A673 (cell line): ENCODE data around the gene PPP1R7. TPM values are rescaled to one million over a fixed set of nuclear protein-coding genes. Genes with fewer than 3 reads are reported as not detected.

Experiments used
- BruUV-seq: library from RNA; stranded (reverse); fragments of 400-500 nt; replicated peaks from 2 replicates; lab custom pipeline; 2021; lab: Mats Ljungman, UMichigan
- CTCF ChIA-PET: fragments of 300-600 bp; sonication (Branson Sonifier 250); formaldehyde crosslinking; loops from one replicate; lab custom pipeline; 2022; ENCODE audit warnings: antibody characterized with exemption; lab: Charles Lee
- POLR2A ChIA-PET: fragments of 300-600 bp; sonication (Branson Sonifier 250); formaldehyde crosslinking; loops from one replicate; lab custom pipeline; 2022; ENCODE audit warnings: antibody characterized with exemption; ENCODE audit not compliant: low non-redundant PET; lab: Charles Lee
- DNase-seq: peaks from one replicate; pipeline ENCODE4 v3.0.0-alpha.2; 2015; ENCODE audit warnings: low spot score
- H3K27ac ChIP-seq: fragments of 200-600 bp; sonication (generic); 2 replicates; pipeline ENCODE4 v1.5.1; 2016; ENCODE audit warnings: mixed run types, low read depth, mild to moderate bottlenecking, mixed read lengths, antibody characterized with exemption, low read length; ENCODE audit not compliant: poor library complexity, severe bottlenecking
- H3K27me3 ChIP-seq: fragments of 200-600 bp; sonication (generic); replicated peaks from 2 replicates; pipeline ENCODE4 v1.6.1; 2017; ENCODE audit warnings: mixed run types, low read depth, mild to moderate bottlenecking, mixed read lengths, antibody characterized with exemption, low read length; ENCODE audit not compliant: insufficient read depth, poor library complexity
- H3K36me3 ChIP-seq: fragments of 200-600 bp; sonication (generic); 2 replicates; pipeline ENCODE4 v1.6.1; 2016; ENCODE audit warnings: mixed run types, mild to moderate bottlenecking, mixed read lengths, antibody characterized with exemption, low read length; ENCODE audit not compliant: insufficient read depth, poor library complexity, severe bottlenecking
- H3K4me1 ChIP-seq: fragments of 200-600 bp; sonication (generic); 2 replicates; pipeline ENCODE4 v1.6.1; 2017; ENCODE audit warnings: mixed run types, mild to moderate bottlenecking, mixed read lengths, antibody characterized with exemption, low read length; ENCODE audit not compliant: insufficient read depth, poor library complexity, severe bottlenecking
- H3K4me3 ChIP-seq: fragments of 200-600 bp; sonication (generic); 2 replicates; pipeline ENCODE4 v1.5.1; 2016; ENCODE audit warnings: low read depth, mixed run types, mild to moderate bottlenecking, mixed read lengths, low read length; ENCODE audit not compliant: poor library complexity, severe bottlenecking
- H3K9me3 ChIP-seq: fragments of 200-600 bp; sonication (generic); 2 replicates; pipeline ENCODE4 v1.6.1; 2016; ENCODE audit warnings: mixed run types, low read depth, mild to moderate bottlenecking, mixed read lengths, antibody characterized with exemption, low read length; ENCODE audit not compliant: poor library complexity, severe bottlenecking
- EZH2 ChIP-seq: fragments of 200-600 bp; sonication (generic); IDR thresholded peaks from 2 replicates; pipeline ENCODE4 v1.6.1; 2017; ENCODE audit warnings: borderline replicate concordance, low read depth, mild to moderate bottlenecking, mixed read lengths, antibody characterized with exemption, low read length; ENCODE audit not compliant: poor library complexity, severe bottlenecking
- intact Hi-C: fragments of 100-400 bp; cut with micrococcal nuclease; formaldehyde crosslinking; loops from one replicate; pipeline ENCODE4 v1.10.0; 2022; ENCODE audit not compliant: unreplicated experiment
- total RNA-seq: library from RNA; stranded (reverse); gene quantifications from 2 replicates; pipeline ENCODE4 v1.2.3, GENCODE V29; 2021
- TF ChIP-seq, protein P1 (sequence below): fragments of 300-800, 200-600 bp; sonication (generic); conservative IDR thresholded peaks from 2 replicates; pipeline ENCODE4 v1.5.1; 2017; ENCODE audit warnings: low read depth, mild to moderate bottlenecking, antibody characterized with exemption, low read length, moderate library complexity, mixed read lengths

The PPP1R7 gene
- total RNA-seq, 1 experiment from 2014 or later = 70.7 TPM

DNA sequence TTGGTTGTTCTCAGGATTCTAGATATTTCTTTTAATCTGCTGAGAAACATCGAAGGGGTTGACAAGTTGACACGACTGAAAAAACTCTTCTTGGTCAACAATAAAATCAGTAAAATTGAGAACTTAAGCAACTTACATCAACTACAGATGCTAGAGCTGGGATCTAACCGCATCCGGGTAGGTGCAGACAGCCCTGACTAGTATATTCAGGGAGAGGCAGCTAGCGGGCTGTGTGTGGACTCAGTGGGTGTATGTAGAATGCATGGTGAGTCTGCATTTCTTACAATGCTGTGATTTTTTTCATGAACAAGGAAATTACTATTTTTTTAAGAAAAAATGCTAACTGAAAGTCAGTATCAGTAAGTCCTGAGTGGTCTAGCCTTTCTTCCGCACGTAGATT, 10.1 kb downstream of the PPP1R7 start:
- Histone ChIP-seq H3K36me3 (peaks cover 29% of the 10 kb centered on the region), H3K4me1 (no peaks in the 10 kb centered on the region), H3K4me3 (no peak overlapping the region), H3K27me3 (no peaks in the 10 kb centered on the region), H3K27ac (no peak overlapping the region), H3K9me3 (no peaks in the 10 kb centered on the region)
- BruUV-seq = no TSS peak
- TF ChIP-seq, protein P1, sequence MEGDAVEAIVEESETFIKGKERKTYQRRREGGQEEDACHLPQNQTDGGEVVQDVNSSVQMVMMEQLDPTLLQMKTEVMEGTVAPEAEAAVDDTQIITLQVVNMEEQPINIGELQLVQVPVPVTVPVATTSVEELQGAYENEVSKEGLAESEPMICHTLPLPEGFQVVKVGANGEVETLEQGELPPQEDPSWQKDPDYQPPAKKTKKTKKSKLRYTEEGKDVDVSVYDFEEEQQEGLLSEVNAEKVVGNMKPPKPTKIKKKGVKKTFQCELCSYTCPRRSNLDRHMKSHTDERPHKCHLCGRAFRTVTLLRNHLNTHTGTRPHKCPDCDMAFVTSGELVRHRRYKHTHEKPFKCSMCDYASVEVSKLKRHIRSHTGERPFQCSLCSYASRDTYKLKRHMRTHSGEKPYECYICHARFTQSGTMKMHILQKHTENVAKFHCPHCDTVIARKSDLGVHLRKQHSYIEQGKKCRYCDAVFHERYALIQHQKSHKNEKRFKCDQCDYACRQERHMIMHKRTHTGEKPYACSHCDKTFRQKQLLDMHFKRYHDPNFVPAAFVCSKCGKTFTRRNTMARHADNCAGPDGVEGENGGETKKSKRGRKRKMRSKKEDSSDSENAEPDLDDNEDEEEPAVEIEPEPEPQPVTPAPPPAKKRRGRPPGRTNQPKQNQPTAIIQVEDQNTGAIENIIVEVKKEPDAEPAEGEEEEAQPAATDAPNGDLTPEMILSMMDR = no peak
- TF ChIP-seq EZH2 = no peak
- POLR2A ChIA-PET = no interaction called here
- CTCF ChIA-PET = no interaction called here
- intact Hi-C loops = no loop called here
- DNase-seq = no peak

GRCh38 chr2:241161646-241162281, 11.5 kb downstream of the PPP1R7 start:
- BruUV-seq = no TSS peak
- DNase-seq = peak; percentile 15
- no peaks in the 10 kb centered on the region for H3K4me1 ChIP-seq
- no peak overlapping the region for H3K27ac ChIP-seq
- TF ChIP-seq, protein P1 = no peak
- no peak for TF ChIP-seq EZH2
- intact Hi-C loops = no loop called here
- no peaks in the 10 kb centered on the region for H3K9me3 ChIP-seq
- ChIA-PET CTCF (no interaction called here), POLR2A (no interaction called here)
- H3K36me3 ChIP-seq = peaks cover 36% of the 10 kb centered on the region
- no peaks in the 10 kb centered on the region for H3K27me3 ChIP-seq
- H3K4me3 ChIP-seq = no peak overlapping the region

DNA sequence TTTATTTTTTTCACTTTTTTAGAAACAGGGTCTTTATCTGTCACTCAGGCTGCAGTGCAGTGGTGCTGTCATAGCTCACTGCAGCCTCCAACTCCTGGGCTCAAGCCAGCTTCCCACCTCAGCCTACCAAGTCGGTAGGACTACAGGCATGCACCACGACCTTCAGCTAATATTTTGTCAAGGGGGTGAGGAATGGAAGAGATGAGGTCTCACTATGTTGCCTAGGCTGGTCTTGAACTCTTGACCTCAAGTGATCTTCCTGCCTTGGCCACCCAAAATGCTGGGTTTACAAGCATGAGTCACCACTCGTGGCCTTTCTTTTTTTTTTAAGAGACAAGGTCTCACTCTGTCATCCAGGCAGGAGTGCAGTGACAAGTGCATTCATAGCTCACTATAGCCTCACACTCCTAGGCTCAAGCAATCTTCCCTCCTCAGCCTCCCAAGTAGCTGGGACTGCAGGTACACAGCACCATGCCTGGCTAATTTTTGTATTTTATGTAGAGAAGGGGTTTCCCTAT, 13.4 kb downstream of the PPP1R7 start:
- intact Hi-C loops = no loop called here
- Histone ChIP-seq H3K27ac (no peak overlapping the region), H3K36me3 (peaks cover 22% of the 10 kb centered on the region), H3K9me3 (no peaks in the 10 kb centered on the region), H3K27me3 (no peaks in the 10 kb centered on the region), H3K4me3 (no peak overlapping the region), H3K4me1 (no peaks in the 10 kb centered on the region)
- TF ChIP-seq EZH2 = no peak
- TF ChIP-seq, protein P1 = no peak
- ChIA-PET CTCF (no interaction called here), POLR2A (no interaction called here)
- DNase-seq = no peak
- BruUV-seq = no TSS peak
